Endometrial microvascular endothelial cells (primary cell): Measurements from ENCODE around the gene SAMSN1. TPM values are rescaled to one million over a fixed set of nuclear protein-coding genes. Genes with fewer than 3 reads are reported as not detected.
"Not testable (repeated sequence)": the region's sequence is repeated elsewhere in the genome, so short reads cannot be mapped to it uniquely, and the experiment has no call there.

Source experiments
- in situ Hi-C: cut with HindIII; loops from 2 replicates; pipeline ENCODE4 v1.10.0; 2017; ENCODE audit warnings: low sequenced_read_pairs, low pct_unique_long_range_greater_than_20kb; ENCODE audit errors: inconsistent ontology term
- total RNA-seq: library from RNA; depleted of rRNA; stranded (reverse); fragments of >200 nt; gene quantifications from one replicate; pipeline ENCODE4 v1.2.3, GENCODE V29; 2015; ENCODE audit errors: inconsistent ontology term

SAMSN1 gene
- total RNA-seq, 1 donor from 2014 or later, result not detected

- in situ Hi-C loops, result not testable (repeated sequence)
Observed at GRCh38 chr21:14494181-14494580, 51.9 kb downstream of the SAMSN1 start.

DNA sequence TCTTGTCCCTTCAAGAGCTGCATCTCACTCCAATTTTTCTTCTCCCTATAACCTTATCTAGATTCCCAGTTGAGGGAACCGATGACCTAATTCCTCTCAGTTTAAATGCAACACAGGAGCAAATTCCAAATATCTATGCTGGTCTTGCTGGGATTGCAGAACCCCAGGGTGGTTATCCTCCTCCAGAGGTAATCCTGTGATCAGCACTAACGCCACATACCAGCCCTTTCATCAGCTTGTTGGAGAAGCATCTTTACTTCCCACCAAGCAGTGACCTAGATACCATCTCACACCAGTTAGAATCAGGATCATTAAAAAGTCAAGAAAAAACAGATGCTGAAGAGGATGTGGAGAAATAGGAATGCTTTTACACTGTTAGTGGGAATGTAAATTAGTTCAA is 52.4 kb downstream of the SAMSN1 start:
- in situ Hi-C loops, result no loop called here

GRCh38 chr21:14492931-14493330 is 53.2 kb downstream of the SAMSN1 start:
- in situ Hi-C loops, result no loop called here

DNA sequence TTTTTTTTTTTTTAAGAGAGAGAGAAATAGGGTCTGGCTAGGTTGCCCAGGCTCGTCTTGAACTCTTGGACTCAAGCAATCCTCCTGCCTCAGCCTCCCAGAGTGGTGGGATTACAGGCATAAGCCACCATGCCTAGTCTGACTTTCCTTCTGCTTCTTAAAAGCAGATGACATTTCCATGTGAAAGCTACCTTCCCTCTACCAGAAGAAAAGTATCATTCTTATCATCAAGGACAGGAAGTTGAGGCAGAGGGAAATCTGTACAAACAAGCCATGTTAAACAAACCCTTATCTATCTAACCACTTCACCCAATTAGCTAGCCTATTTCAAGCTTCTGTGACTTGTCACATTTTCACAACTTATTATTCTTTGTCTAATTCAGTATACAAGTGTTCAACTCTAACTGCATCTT is 54.8 kb downstream of the SAMSN1 start:
- in situ Hi-C loops, result no loop called here

DNA sequence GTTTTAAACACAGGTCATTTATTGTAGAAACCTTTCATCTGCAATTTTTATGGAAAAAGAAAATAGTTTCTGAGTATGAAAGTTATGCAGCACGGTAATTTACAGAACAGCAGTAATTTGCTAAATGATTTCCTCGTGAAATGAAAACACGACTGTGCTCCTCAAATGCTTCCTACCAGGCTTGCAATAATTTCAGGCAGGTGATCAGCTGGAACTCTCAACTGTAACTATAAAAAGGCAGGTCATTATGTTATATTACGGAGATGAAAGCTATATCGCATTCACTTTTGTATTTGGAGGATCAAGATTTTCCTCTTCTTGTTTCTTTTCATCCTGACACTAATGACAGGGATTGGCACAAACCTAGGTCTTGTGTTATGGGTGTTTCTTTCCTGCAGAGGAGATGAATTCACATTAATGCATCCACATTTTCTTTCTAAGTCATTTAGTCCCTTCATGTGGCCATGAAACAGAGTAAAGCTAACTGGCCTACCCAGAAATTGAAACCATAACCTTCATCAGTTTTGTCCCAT is 57.4 kb downstream of the SAMSN1 start:
- in situ Hi-C loops, result no loop called here

GRCh38 chr21:14487490-14488432 is 58.4 kb downstream of the SAMSN1 start:
- in situ Hi-C loops, result no loop called here

- in situ Hi-C loops, result no loop called here
Observed at GRCh38 chr21:14486869-14487268, 59.2 kb downstream of the SAMSN1 start.

GRCh38 chr21:14484188-14485009 is 61.7 kb downstream of the SAMSN1 start:
- in situ Hi-C loops, result no loop called here

DNA sequence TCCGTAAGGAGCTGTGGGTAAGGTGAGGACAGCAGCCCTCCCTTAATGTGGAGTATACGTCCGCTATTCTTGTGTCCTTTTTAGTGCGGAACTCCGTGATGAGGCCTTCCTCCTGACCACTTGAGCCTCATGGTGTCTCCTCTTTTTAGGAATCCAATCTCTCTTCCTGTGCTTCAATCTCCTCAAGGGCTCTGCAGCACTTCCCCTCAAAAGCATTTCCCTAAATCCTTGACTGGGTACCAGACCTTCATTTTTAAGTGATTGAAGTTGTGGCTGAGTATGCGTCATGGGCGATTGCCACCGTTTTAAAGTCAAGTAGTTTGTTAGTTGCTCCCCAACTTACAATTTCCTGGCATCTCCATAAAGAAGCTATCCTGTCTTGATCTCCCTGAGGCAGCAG is 62.8 kb downstream of the SAMSN1 start:
- in situ Hi-C loops, result no loop called here

DNA sequence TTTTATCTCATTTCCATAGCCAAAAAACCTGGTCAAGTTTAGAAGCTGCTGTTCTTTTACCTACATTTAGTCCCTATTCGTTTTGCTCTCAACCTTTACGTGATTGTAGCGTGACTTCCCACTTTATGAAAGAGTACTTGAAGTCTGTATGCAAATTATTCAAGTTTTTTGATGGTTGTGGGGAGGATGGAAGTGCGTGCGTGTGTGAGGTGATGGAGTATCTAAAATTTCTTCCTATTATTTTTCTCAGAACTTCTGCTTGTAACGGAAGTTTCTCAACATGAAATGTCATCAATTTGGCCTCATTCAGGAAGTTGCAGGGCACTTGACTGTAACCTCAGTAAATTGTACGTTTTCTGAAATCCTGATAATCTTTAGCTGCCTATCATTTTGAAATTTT is 64.0 kb downstream of the SAMSN1 start:
- in situ Hi-C loops, result no loop called here

DNA sequence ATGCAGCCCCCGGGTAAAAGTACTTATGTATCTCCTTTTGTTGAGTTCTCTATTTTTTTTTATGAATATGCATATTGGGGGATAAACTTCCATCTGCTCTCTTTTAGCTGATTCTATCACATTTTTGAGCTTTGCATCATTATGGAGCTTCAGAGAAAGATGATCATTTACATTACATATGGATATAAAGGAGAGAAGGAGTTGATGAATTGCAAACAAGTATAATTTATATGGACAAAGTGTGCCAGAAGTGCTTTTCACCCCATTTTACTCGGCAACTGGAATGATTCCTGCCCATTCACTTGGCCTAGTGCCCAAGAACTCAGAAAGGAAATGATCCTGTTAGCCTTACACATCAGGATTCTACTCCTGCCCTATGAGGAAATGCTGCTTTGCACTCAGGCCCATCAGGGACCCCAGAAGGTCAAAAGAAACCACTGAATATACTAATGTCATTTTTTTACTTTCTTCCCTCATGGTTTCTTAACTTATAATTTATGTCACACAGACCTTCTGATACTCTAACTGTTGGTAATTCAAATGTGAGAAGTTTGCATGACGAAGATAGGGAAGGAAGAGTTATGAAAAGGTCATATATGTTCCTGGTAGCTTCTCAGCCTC is 65.6 kb downstream of the SAMSN1 start:
- in situ Hi-C loops, result no loop called here

DNA sequence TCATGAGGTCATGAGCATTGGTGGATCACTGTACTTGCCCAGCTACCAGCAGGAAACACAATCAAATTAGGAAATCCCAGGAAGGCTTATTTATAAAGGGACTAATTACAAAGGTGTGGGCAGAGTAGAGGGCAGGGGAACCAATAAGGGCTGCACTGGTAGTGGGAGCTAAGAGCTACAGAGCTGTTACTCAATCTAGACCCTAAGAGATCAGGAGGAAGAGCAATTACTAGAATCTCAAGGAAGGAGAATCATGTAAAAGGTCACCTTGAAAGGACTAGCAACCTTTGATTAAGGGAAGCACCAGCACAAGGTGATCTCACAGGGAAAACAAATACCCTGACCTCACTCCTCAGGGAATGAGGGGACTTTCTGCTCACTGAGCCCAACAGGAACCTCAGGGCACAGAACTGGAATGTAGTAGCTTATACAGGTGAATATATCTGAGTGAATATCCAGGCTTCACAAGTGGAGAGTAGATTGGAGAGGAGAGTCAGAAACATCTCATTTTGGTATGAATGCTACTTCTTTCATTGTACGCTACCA is 66.8 kb downstream of the SAMSN1 start:
- in situ Hi-C loops, result no loop called here

GRCh38 chr21:14477841-14478240 is 68.3 kb downstream of the SAMSN1 start:
- in situ Hi-C loops, result no loop called here

GRCh38 chr21:14477133-14477532 is 69.0 kb downstream of the SAMSN1 start:
- in situ Hi-C loops, result no loop called here

DNA sequence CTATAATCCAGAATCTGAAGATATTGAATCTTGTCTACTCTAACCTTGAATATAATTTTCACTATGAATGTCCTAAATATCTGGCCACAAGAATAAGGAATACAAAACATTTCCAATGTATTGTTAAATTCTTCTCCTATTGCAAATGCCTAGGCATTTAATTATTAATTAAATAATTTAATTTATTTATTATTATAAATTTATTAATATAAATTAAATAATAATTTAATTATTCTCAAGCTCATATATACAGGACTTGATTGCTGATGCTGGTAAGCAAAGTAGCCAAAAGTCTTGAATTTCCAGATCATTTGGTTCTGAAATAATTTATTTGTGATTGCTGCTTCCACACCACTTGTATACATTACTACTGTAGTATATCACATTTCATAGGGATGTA is 71.1 kb downstream of the SAMSN1 start:
- in situ Hi-C loops, result no loop called here

GRCh38 chr21:14469641-14470040 is 76.5 kb downstream of the SAMSN1 start:
- in situ Hi-C loops, result no loop called here

- in situ Hi-C loops, result no loop called here
Observed at GRCh38 chr21:14466715-14467114, 79.4 kb downstream of the SAMSN1 start.

DNA sequence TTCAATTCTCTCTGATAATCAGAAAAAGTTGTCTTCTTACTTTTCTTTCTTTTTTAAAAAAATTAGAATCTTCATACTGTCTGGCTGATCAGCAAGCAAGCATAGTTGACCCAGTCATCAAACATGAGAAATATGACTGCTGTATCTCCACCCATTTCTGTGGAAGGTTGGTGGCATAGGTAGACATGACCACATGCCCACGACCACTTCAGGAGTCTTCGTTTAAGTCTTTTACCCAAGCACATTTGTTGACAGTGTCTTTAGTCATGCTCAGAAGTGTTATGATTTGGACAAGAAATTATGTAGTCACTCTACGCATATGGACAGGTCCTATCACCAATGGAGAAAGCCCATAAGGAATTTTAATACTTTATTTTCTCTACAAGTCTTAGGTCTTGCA is 88.4 kb downstream of the SAMSN1 start:
- in situ Hi-C loops, result no loop called here

DNA sequence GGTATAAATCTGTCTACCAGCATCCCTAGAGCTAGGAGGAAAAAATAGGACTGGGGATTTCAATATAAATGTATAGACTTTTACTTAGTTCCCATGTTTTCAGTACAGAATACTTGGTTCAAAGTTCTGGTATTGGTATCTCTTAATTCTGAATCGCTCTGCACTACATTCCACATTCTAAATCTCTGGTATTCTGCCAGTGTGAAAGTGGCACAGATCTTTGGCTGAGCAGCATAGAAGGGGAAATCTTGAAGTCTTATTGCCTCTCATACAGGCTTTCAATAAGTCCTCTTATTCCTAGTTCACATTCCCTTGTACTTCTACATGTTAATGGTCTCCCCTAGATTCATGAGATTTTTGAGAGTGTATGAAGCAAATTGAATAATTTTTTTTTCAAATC is 89.2 kb downstream of the SAMSN1 start:
- in situ Hi-C loops, result no loop called here
